Stimulated activated CD8-positive, alpha-beta memory T cell treated with anti-CD3 and anti-CD28 coated beads, Interleukin-4, amount 100 ng/mL, for 4 hours (primary cell): Measurements from ENCODE around the gene ARHGEF28.

Source experiments
- DNase-seq, 2 donors: peaks; one replicate each; pipeline ENCODE4 v3.0.0-alpha.2; 2020; ENCODE audit warnings: low read depth in 2 of 2, low spot score in 1 of 2

ARHGEF28 gene

GRCh38 chr5:73814233-73814846, 188.3 kb downstream of the ARHGEF28 start:
- no peak for DNase-seq

DNA sequence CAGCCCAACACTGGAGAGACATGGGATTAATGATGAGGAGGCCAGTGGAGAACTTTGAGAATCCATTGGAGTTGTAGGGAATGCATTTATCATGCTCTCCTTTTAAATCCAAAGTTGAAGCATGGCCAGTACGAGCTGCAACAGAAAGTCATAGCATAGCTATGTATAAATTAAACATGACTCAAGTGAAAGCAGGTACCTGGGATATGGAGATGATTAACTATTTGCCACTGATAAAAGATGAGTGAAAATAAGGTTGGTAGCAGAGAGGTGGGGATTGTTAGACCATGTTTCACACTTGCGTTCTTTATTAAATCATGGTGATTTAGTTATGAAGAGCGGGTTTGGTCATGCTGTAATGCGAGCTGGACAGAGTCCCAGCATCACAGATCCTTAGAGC, 189.6 kb downstream of the ARHGEF28 start:
- DNase-seq = no peak

- DNase-seq = no peak
Measured at GRCh38 chr5:73816656-73817420, 190.8 kb downstream of the ARHGEF28 start.

GRCh38 chr5:73818357-73818756, 192.4 kb downstream of the ARHGEF28 start:
- DNase-seq = no peak

GRCh38 chr5:73820326-73820725, 194.3 kb downstream of the ARHGEF28 start:
- DNase-seq = no peak

GRCh38 chr5:73821003-73821402, 195.0 kb downstream of the ARHGEF28 start:
- no peak for DNase-seq

- no peak for DNase-seq
Measured at GRCh38 chr5:73822278-73822988, 196.4 kb downstream of the ARHGEF28 start.

GRCh38 chr5:73822989-73823339, 197.0 kb downstream of the ARHGEF28 start:
- no peak for DNase-seq

GRCh38 chr5:73823508-73823925, 197.5 kb downstream of the ARHGEF28 start:
- no peak for DNase-seq

DNA sequence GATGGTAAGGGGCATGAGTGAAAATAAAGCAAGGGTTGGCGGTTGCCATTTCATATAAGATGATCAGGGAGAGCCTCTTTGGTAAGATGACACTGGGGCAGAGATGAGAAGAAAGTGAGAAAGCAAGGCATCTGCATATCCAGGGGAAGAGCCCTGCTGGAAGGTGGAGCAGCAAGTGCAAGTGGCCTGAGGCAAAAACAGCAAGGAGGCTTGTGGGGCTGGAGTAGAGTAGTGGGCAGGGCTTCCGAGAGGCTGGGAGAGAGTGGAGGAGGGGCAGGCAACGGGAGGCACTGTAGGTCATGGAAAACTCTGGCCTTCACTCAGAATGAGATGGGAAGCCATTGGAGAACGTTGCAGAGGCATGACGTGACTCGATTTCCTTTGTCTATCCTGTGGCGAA, 199.2 kb downstream of the ARHGEF28 start:
- DNase-seq = no peak

DNA sequence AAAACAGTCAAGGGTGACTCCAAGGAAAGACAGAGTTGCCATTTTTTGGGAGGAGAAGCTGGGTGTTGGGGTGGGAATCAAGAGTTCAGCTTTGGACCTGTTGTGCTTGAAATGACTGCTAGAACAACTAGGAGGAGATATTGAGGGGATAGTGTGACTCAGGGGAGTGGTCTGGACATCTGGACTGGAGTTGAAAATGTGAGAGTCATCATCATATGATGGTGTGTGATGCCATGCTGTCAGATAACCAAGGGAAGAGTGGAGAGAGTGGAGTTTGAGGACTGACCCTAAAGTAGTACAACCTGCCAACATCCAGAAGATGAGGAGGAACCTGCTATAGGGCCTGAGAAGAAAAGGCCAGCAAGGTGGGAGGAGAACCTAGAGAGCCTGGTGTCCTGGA, 199.7 kb downstream of the ARHGEF28 start:
- no peak for DNase-seq

DNA sequence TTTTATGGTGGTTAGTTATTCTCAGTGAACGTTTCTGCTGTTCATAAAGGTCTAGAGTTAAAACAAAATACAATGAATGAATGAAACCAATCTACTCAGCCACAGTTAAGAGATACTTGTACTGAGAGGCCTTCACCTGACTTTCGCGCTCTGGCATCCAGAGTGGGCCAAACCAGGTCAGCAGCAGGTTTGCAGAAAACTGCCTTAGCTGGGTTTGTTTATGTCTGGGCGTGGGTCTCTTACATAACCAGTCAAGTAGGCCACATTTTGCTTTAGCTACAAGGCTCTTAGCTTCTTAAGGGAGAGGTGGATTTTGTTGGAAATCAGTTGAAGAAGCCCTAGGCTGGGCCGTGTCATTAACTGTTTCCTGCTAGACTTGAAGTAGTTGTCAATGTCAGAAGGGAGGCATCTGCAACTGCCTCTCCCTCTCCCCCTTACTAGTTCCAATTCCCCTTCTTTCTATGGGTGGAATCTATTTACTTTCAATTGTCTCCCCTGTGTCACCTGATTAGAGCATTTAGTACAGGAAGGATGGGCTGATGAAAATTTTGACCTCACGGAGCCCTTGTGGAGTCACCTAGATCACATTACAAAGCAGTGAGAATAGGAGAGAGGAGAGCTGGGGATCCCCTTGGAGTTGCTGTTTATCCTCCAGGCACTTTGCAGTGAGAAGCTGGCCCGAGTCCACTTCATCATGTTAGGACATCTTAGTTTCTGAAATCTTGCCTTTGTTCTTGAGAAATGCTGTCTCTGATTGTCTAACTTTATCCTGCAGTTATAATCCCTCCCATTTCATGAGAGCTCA, 200.5 kb downstream of the ARHGEF28 start:
- no peak for DNase-seq

DNA sequence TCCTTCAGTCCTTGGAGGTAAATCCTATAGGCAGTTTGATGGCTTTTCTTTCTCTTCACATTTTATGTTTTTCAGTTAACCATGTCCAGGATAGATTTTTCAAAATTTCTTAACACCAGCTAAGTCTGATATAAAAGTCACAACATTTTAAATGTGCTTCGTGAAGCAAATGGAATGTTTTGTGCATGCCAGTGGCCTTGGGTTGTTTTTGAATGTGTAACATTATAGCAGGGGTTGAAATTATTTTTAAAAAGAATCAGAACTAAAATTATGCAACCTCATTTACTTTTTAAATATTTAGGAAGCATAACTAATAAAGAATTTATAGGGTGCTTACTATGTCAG, 201.1 kb downstream of the ARHGEF28 start:
- no peak for DNase-seq

DNA sequence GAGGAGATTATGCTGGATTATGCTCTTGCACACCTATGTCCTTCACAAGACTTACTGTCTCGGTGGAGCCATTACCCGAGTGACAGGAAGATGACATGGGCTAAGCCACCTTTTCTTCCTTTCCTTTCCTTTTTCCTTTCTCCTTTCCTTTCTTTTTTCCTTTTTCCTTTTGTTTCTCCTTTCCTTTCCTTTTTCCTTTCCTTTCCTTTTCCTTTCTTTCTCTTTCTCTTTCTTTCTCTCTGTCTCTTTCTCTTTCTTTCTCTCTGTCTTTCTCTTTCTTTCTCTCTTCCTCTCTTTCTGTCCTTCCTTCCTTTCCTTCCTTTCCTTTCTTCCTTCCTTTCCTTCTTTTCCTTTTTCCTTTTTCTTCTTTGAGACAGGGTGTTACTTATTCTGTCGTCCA, 202.5 kb downstream of the ARHGEF28 start:
- DNase-seq = no peak

- no peak for DNase-seq
Measured at GRCh38 chr5:73830646-73831045, 204.7 kb downstream of the ARHGEF28 start.

DNA sequence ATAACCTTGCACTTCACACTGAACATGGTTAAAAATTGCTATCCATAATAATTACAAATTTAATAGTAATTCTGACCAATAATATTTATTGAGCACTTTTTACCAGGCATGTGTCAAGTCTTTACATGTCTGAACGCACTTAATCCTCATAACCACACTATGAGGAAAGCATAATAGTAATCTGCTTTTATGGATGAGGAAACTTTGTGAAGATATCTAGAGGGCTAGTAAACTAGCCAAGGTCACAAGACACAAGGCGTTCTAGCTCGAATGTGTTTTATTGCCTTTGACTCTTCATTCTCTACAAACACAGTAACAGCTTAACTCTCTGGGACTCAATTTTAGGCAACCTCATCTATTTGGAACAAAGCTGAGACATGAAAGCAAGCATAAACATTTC, 205.1 kb downstream of the ARHGEF28 start:
- no peak for DNase-seq

- no peak for DNase-seq
Measured at GRCh38 chr5:73834693-73835092, 208.7 kb downstream of the ARHGEF28 start.

- no peak for DNase-seq
Measured at GRCh38 chr5:73835726-73836125, 209.7 kb downstream of the ARHGEF28 start.

- DNase-seq = no peak
Measured at GRCh38 chr5:73836607-73837006, 210.6 kb downstream of the ARHGEF28 start.

DNA sequence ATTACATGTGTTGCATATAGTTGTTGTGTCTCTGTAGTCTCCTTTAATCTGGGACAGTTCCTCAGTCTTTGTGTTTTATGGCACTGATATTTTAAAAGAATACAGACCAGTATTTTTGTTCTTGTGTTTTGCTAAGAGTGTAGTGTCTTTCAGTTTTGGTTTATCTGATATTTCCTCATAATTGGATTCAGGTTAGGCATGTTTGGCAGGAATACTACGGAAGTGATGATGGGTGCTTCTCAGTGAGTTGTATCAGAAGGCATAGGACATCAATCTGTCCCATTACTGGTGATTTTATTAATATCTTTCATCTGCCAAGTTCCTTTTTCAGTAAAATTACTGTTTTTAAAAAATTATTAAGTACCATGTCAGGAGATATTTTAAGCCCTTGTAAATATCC, 212.9 kb downstream of the ARHGEF28 start:
- no peak for DNase-seq

DNA sequence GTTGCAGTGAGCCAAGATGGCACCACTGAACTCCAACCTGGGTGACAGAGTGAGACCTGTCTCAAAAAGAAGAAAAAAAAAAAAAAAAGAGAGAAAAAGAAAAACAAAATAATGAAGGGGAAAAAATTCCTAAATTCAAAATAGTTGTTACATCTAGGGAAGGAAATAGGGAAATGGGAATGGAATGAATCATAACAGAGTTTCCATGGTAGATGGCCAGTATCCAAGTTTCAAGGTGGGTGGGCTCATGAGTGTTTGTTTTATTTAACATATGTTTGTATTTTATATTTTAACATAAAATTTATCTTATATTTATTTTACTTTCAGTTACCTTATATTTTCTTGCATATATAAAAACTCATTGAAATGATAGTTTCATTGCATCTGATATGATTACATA, 215.6 kb downstream of the ARHGEF28 start:
- DNase-seq = no peak

GRCh38 chr5:73844165-73844564, 218.2 kb downstream of the ARHGEF28 start:
- no peak for DNase-seq
